ENCODE measurements around the gene NATD1. TPM values are rescaled to one million over a fixed set of nuclear protein-coding genes. Genes with fewer than 3 reads are reported as not detected.

Gene NATD1
- total RNA-seq, 1 donor from 2014 or later: 15.7 TPM

DNA sequence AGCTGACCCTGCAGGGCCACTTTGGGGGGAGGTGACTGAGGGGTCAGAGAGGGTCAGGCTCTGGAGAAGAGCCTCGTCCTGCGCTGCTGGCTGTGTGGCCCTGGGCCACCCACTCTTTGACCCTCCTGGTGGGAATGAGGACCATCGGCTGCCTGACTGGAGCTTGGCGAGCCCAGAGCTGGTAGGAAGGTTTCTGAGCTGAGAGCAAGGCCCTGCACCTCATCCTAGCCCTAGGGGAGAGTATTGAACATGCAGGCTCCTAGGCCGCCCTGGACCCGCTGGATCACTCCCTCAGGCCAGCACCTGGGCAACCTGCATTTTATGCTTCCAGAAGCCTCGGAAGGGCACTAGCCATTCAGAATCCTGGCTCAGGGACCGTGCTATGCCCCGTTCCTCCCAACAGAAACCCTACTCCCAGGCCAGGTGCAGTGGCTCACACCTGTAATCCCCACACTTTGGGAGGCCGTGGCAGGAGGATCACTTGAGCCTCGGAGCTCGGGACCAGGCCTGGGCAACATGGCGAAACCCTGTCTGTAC lies 45.8 kb upstream of the NATD1 start:
- Histone ChIP-seq H3K27me3 (ENCODE audit: low read depth) (no peaks in the 10 kb centered on the region), H3K4me3 (no peak overlapping the region), H3K27ac (no peak overlapping the region), H3K9me3 (no peaks in the 10 kb centered on the region), H3K4me1 (peaks cover 22% of the 10 kb centered on the region), H3K36me3 (peaks cover 62% of the 10 kb centered on the region)
- DNase-seq (no peak), ATAC-seq (no peak)
- intact Hi-C loops (cut with DNase I): no loop called here
- TF ChIP-seq, protein P1, sequence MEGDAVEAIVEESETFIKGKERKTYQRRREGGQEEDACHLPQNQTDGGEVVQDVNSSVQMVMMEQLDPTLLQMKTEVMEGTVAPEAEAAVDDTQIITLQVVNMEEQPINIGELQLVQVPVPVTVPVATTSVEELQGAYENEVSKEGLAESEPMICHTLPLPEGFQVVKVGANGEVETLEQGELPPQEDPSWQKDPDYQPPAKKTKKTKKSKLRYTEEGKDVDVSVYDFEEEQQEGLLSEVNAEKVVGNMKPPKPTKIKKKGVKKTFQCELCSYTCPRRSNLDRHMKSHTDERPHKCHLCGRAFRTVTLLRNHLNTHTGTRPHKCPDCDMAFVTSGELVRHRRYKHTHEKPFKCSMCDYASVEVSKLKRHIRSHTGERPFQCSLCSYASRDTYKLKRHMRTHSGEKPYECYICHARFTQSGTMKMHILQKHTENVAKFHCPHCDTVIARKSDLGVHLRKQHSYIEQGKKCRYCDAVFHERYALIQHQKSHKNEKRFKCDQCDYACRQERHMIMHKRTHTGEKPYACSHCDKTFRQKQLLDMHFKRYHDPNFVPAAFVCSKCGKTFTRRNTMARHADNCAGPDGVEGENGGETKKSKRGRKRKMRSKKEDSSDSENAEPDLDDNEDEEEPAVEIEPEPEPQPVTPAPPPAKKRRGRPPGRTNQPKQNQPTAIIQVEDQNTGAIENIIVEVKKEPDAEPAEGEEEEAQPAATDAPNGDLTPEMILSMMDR (IDR thresholded peaks at IDR 0.05): no peak

DNA sequence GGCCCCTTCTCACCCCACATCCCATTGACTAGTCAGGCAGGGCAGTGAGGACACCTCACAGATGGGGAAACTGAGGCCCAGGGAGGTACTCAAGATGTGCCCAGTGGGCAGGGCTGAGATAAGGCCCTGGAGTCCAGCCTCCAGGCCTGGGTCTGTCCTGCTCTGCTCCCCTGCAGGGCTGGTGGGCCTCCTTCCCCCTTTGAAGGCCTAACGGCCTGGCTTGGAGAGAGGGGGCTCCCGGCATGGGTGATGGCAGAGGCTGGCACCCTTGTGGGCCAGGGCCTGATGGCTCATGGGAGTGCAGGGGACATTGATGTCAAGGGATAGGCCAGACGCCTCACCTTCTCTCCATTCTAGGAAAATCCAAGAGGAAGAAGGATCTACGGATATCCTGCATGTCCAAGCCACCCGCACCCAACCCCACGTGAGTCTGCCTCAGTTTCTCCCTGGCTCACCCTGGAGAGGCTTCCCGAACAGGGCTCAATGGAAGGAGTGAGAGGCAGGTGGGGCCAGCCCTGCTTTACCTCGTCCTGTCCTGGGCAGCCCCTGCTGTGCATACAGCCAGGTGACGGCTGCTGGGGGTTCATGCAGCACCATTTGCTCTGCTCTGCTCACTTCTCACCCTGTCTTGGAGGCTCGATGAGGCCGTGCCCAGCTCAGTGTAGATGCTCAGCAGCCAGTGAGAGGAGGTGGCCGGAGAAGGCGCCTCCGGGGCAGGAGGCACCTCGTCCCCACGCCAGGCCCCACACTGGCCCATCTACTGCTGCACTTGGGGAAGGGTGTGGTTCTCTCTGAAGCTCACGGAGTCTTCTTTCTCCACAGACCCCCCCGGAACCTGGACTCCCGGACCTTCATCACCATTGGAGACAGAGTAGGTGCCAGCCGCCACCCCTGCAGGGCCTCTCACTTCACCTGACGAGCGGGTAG lies 45.1 kb upstream of the NATD1 start:
- ATAC-seq: no peak
- no peak for DNase-seq

DNA sequence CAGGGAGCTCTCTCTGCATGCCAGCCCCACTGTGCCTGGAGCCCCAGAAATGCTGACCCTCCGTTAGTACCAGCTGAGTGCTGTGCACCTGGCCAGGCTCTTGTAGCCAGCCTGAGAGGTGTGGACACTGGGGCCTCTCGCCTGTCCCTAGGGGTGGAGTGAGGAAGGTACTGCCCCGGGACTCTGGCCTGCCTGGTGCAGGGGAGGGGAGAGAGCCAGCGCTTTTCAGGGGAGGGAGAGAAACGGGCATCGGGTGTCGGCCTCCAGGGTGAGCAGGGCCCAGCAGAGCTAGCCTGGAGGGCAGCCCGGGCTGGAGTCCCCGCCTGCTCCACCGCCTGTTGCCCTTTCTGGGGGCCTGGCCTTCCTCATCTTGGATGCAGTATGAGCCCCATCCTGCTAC lies 44.4 kb upstream of the NATD1 start:
- no peaks in the 10 kb centered on the region for H3K9me3 ChIP-seq
- H3K4me1 ChIP-seq: peaks cover 22% of the 10 kb centered on the region
- peaks cover 49% of the 10 kb centered on the region for H3K36me3 ChIP-seq
- intact Hi-C loops (cut with DNase I): no loop called here
- no peaks in the 10 kb centered on the region for H3K27me3 ChIP-seq (ENCODE audit: low read depth)
- ATAC-seq (no peak), DNase-seq (no peak)
- TF ChIP-seq, protein P1 (IDR thresholded peaks at IDR 0.05): no peak
- no peak overlapping the region for H3K27ac ChIP-seq
- H3K4me3 ChIP-seq: no peak overlapping the region

More for the DNA sequence above, 45.1 kb upstream of the NATD1 start:
- H3K4me3 ChIP-seq: no peak overlapping the region
- TF ChIP-seq, protein P1 (IDR thresholded peaks at IDR 0.05): no peak
- intact Hi-C loops (cut with DNase I): no loop called here
- H3K36me3 ChIP-seq: peaks cover 56% of the 10 kb centered on the region
- H3K27ac ChIP-seq: no peak overlapping the region
- no peaks in the 10 kb centered on the region for H3K9me3 ChIP-seq
- peaks cover 22% of the 10 kb centered on the region for H3K4me1 ChIP-seq
- no peaks in the 10 kb centered on the region for H3K27me3 ChIP-seq (ENCODE audit: low read depth)

DNA sequence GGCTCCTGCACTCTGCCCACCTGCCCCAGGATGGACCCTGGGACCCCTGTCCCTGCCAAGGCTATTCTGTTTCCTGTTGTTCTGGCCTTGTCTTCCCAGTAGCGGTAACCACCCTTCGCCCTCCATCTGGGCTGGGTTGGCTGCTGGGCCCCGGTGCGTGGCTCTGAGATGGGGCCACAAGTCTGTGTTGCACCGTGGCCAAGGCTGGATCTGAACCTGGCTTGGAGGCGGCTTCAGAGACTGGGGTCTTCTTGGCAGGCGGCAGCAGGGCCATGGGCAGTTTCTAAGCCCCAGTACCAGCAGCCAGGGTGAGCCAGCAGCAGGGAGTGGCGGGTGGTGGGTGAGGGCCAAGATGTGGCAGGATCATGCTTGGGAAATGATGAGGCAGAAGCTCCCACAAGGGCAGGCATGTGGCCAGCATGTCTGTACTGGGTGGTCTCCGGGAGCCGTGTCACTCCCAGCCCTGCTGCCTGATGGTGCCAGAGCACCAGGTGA lies 43.9 kb upstream of the NATD1 start:
- TF ChIP-seq, protein P1 (IDR thresholded peaks at IDR 0.05): no peak
- Histone ChIP-seq H3K27ac (no peak overlapping the region), H3K4me1 (peaks cover 22% of the 10 kb centered on the region), H3K9me3 (no peaks in the 10 kb centered on the region), H3K36me3 (peaks cover 46% of the 10 kb centered on the region), H3K27me3 (ENCODE audit: low read depth) (no peaks in the 10 kb centered on the region), H3K4me3 (no peak overlapping the region)
- intact Hi-C loops (cut with DNase I): no loop called here
- no peak for ATAC-seq
- no peak for DNase-seq

DNA sequence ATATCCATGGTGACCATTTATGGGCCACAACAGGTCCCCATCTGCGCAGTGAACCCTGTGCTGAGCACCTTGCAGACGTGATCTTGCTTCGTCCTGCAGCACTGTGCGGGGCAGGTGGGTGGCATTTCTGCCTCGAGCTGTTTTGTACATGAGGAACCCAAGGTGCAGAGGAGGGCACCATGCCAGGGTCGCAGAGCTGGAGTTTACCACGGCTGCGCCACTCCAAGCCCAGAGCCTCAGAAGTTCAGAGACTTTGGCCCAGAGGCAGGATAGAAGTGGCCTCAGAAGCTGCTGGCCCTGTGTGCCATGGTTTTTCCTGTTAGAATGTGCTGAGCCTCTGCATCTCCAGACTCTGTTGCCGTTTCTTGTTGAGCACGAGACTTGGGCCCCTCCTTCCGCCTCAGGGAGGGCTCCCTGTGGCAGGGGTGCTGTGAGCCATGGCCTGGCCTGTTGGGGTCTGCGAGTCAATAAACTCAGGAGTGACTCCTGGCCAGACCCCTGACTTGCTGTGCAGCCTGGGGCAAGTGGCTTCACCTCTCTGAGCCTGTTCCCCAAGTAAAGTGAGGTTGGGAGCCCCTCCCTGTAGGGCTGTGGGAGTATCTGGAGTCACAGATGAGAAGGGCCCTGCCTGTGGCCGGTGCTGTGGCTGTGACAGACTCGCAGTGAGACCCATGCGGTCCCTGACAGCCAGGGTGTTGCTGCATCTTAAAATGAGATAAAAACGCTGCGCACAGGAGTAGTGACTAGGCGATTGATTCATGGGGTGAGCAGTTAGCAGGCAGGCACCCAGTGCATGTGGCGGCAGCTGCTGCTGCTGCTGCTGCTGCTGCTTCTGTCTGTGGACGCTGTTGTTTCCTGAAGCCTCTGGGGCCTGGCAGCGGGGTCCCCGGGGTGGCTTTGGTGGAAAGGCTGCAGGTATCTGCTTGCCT lies 43.2 kb upstream of the NATD1 start:
- ATAC-seq: no peak
- intact Hi-C loops (cut with DNase I): no loop called here
- peaks cover 22% of the 10 kb centered on the region for H3K4me1 ChIP-seq
- no peaks in the 10 kb centered on the region for H3K9me3 ChIP-seq
- TF ChIP-seq, protein P1 (IDR thresholded peaks at IDR 0.05): no peak
- no peak for DNase-seq
- H3K27me3 ChIP-seq (ENCODE audit: low read depth): no peaks in the 10 kb centered on the region
- no peak overlapping the region for H3K27ac ChIP-seq
- H3K36me3 ChIP-seq: peaks cover 46% of the 10 kb centered on the region
- H3K4me3 ChIP-seq: no peak overlapping the region

All from lower lobe of right lung (tissue), 2 donors.